Measurements from ENCODE around the gene KRTAP5-2. TPM values are rescaled to one million over a fixed set of nuclear protein-coding genes. Genes with fewer than 3 reads are reported as not detected.

The KRTAP5-2 gene
- total RNA-seq, 1 donor from 2014 or later, result not detected

- no peaks in the 10 kb centered on the region for H3K36me3 ChIP-seq
- no peak for TF ChIP-seq CTCF (IDR thresholded peaks at IDR 0.05)
- no peak for DNase-seq
- no peaks in the 10 kb centered on the region for H3K9me3 ChIP-seq
- H3K4me3 ChIP-seq, result no peak overlapping the region
- intact Hi-C loops (cut with DNase I), result no loop called here
- H3K27me3 ChIP-seq, result peaks cover 28% of the 10 kb centered on the region
- H3K27ac ChIP-seq, result no peak overlapping the region
- H3K4me1 ChIP-seq, result peaks cover 24% of the 10 kb centered on the region
- no peak for ATAC-seq
These were observed 48.5 kb downstream of the KRTAP5-2 start for GRCh38 chr11:1549338-1550330.

- intact Hi-C loops (cut with DNase I), result no loop called here
- DNase-seq, result peak; percentile 89
These were observed 49.6 kb downstream of the KRTAP5-2 start for GRCh38 chr11:1548221-1549070.

GRCh38 chr11:1547467-1548098 is 50.5 kb downstream of the KRTAP5-2 start:
- DNase-seq, result no peak
- H3K27ac ChIP-seq, result no peak overlapping the region
- H3K9me3 ChIP-seq, result no peaks in the 10 kb centered on the region
- intact Hi-C loops (cut with DNase I), result no loop called here
- no peak for ATAC-seq
- H3K27me3 ChIP-seq, result peaks cover 25% of the 10 kb centered on the region
- peak overlapping the region; percentile 46 for H3K4me3 ChIP-seq
- TF ChIP-seq CTCF (IDR thresholded peaks at IDR 0.05), result no peak
- peaks cover 24% of the 10 kb centered on the region for H3K4me1 ChIP-seq
- H3K36me3 ChIP-seq, result no peaks in the 10 kb centered on the region

More at GRCh38 chr11:1548221-1549070, 49.6 kb downstream of the KRTAP5-2 start:
- peak; percentile 79 for ATAC-seq
- no peaks in the 10 kb centered on the region for H3K36me3 ChIP-seq
- peak overlapping the region; percentile 46 for H3K4me3 ChIP-seq
- no peaks in the 10 kb centered on the region for H3K9me3 ChIP-seq
- H3K27me3 ChIP-seq, result peaks cover 24% of the 10 kb centered on the region
- no peak overlapping the region for H3K27ac ChIP-seq
- TF ChIP-seq CTCF (IDR thresholded peaks at IDR 0.05), result no peak
- H3K4me1 ChIP-seq, result peaks cover 24% of the 10 kb centered on the region

Other genes starting within 250 kb of the KRTAP5-2 start
- gene BRSK2, start 208.4 kb downstream of the KRTAP5-2 start, total RNA-seq, result 0.26 TPM
- gene MOB2, start 111.5 kb downstream of the KRTAP5-2 start, total RNA-seq, result 58.9 TPM
- 18.0 TPM for gene DUSP8, start 26.0 kb downstream of the KRTAP5-2 start, total RNA-seq
- not detected for gene KRTAP5-1, start 13.0 kb downstream of the KRTAP5-2 start, total RNA-seq
- gene KRTAP5-3, start 10.2 kb upstream of the KRTAP5-2 start, total RNA-seq, result not detected
- not detected for gene KRTAP5-4, start 23.8 kb upstream of the KRTAP5-2 start, total RNA-seq
- gene KRTAP5-5, start 31.5 kb upstream of the KRTAP5-2 start, total RNA-seq, result not detected
- gene KRTAP5-6, start 98.9 kb upstream of the KRTAP5-2 start, total RNA-seq, result not detected
- gene IFITM10, start 152.3 kb upstream of the KRTAP5-2 start, total RNA-seq, result 7.9 TPM
- 2,038 TPM for gene CTSD, start 165.6 kb upstream of the KRTAP5-2 start, total RNA-seq
- gene SYT8, start 236.7 kb upstream of the KRTAP5-2 start, total RNA-seq, result 12.5 TPM
- gene TNNI2, start 240.7 kb upstream of the KRTAP5-2 start, total RNA-seq, result 6.9 TPM

All from upper lobe of right lung (tissue), 1 donor.